D721Med (cell line): ENCODE data around the gene RB1.
"Not testable (repeated sequence)": the region's sequence is repeated elsewhere in the genome, so short reads cannot be mapped to it uniquely, and the experiment has no call there.

Experiments used
- DNase-seq: peaks from one replicate; pipeline ENCODE4 v3.0.0; 2011; ENCODE audit warnings: low spot score; ENCODE audit not compliant: insufficient read length
- FAIRE-seq: peaks from 2 replicates; lab custom pipeline; 2011; peaks lifted over from hg19 to GRCh38; lab: Jason Lieb, UNC
- TF ChIP-seq, protein P1 (sequence below): IDR thresholded peaks from 2 replicates; pipeline ENCODE4 v1.5.1; 2012; ENCODE audit warnings: mild to moderate bottlenecking, control low read depth; ENCODE audit not compliant: insufficient read depth; ENCODE audit errors: missing control alignments

Gene RB1

DNA sequence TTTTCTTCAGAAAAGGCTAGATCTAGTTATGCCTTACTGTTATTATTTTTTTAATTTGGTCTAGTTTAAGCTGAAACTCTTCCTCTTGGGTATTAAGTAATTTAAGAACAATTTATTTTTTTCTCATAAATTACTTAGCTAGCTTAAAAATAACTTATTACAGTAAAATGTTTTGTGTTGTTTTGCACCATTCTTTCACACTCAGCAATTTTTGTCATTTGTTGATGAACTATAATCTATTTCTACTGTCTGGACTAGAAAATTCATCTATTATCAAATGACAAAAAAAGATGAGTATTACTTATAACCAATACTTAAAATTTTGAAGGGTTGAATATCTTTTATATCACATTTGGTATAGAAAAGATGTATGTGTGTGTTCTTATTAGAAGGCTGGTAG, 111.0 kb downstream of the RB1 start:
- TF ChIP-seq, protein P1, sequence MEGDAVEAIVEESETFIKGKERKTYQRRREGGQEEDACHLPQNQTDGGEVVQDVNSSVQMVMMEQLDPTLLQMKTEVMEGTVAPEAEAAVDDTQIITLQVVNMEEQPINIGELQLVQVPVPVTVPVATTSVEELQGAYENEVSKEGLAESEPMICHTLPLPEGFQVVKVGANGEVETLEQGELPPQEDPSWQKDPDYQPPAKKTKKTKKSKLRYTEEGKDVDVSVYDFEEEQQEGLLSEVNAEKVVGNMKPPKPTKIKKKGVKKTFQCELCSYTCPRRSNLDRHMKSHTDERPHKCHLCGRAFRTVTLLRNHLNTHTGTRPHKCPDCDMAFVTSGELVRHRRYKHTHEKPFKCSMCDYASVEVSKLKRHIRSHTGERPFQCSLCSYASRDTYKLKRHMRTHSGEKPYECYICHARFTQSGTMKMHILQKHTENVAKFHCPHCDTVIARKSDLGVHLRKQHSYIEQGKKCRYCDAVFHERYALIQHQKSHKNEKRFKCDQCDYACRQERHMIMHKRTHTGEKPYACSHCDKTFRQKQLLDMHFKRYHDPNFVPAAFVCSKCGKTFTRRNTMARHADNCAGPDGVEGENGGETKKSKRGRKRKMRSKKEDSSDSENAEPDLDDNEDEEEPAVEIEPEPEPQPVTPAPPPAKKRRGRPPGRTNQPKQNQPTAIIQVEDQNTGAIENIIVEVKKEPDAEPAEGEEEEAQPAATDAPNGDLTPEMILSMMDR, result no peak
- no peak for DNase-seq
- FAIRE-seq, result no peak

DNA sequence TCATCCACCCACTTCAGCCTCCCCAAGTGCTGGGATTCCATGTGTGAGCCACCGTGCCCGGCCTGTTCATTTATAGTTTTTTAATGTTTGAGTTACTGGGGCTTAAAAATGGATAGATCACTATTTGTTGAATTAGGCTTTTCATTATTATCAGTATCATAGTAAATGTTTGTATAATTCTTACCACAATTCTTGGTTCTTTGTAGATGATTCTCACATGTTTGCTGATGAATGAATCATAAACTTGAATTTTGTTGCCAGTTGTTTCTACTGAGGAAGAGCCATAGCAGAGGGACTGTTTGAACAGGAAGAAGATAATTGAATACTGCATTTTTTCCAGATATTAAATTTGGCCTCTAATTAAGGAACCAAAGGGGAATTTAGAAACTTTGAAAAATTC, 112.0 kb downstream of the RB1 start:
- DNase-seq (no peak), FAIRE-seq (no peak)
- TF ChIP-seq, protein P1, result no peak

DNA sequence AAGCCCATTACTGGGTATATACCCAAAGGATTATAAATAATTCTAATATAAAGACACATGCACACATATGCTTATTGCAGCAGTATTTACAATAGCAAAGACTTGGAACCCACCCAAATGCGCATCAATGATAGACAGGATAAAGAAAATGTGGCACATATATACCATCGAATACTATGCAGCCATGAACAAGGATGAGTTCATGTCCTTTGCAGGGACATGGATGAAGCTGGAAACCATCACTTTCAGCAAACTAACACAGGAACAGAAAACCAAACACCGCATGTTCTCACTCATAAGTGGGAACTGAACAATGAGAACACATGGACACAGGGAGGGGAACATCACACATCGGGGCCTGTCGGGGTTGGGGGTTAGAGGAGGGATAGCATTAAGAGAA, 118.5 kb downstream of the RB1 start:
- FAIRE-seq, DNase-seq: not testable (repeated sequence)

DNA sequence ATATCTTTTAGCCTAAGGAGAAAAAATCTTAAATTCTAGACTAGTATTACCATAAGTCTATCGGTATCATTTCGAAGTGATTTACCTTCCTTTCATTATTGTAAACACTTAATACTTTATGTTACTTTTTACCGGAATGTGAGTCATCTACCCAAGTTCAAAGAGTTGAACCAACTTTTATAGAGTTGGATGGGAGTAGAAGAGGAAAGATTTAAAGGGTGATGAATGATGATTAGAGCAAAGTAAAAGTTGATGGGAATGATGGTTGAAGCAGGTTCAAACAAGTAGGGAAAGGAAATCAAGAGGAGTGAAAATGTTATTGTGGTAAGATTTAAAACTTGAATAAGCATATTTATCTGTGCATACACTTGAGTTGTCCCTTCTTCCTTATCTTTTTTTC, 120.7 kb downstream of the RB1 start:
- FAIRE-seq, result no peak
- TF ChIP-seq, protein P1, result no peak

DNA sequence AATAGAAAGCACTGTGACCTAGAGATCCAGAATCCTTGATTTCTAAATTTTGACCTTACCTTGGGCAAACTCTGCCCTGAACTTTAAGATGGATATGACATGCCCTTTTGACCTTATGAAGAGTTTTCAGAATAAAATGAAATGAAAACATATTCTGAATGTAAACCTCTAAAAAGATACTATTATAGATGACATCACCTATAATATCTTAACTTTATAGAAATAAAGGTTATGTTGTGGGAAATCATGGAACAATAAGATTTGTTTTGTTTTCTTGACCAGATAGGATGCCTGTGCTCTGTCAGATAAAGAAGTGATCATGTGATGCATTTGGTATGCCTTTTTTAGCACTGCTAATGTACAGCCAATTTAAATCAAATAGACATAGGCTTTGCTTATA, 122.5 kb downstream of the RB1 start:
- DNase-seq, result no peak
- FAIRE-seq, result peak; percentile 46
- TF ChIP-seq, protein P1, result no peak

More for the DNA sequence above, 120.7 kb downstream of the RB1 start:
- no peak for DNase-seq

DNA sequence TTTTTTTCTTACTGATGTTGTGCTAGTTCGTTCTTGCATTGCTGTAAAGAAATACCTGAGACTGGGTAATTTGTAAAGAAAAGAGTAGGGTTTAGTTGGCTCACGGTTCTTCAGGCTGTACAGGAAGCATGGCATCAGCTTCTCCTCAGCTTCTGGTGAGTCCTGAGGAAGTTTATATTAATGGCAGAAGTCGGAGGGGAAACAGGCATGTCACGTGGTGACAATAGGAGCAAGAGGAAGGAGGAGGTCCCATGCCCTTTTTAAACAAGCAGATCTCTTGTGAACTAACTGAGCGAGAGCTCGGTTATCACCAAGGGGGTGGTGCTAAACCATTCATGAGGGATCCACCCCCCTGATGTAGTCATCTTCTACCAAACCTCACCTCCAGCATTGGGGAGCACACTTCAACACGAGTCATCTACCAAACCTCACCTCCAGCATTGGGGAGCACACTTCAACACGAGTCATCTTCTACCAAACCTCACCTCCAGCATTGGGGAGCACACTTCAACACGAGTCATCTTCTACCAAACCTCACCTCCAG, 123.3 kb downstream of the RB1 start:
- DNase-seq, FAIRE-seq: not testable (repeated sequence)

DNA sequence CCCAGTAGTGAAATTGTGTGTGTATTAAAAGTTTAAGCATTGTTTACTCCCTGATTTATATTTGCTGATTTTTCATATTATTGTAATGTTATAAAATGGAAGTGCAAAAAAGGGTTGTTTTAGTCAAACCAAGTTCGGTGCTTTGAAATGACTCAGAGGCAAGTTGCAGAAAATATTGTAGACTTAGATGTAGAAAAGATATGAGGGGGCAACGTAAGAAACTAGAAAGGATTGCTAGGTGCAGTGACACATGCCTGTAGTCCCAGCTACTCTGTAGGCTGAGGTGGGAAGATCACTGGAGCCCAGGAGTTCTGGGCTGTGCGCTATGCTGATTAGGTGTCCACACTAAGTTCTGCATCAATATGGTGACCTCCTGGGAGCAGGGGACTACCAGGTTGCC, 125.5 kb downstream of the RB1 start:
- FAIRE-seq, result no peak
- DNase-seq, result no peak
- TF ChIP-seq, protein P1, result no peak

DNA sequence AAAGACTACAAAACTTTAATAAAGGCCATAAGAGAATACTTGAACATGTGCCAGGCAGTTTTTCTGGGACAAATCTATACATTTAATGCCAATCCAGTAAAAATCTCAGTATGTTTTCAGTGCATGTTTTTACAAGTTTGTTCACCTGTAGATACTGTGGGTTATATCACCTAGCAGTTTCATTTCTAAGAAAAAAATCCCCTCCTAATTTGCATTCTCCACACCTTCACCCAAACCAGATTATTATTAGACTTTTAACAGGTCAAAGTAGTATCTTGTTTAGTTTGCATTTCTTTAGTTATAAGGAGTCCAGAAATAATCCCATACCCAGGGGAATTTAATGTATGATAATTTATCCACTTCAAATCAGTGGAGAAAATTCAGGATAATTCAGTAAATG, 126.3 kb downstream of the RB1 start:
- FAIRE-seq (no peak), DNase-seq (no peak)
- TF ChIP-seq, protein P1, result no peak
